RPMI8226 (cell line): ENCODE results near the gene ZNF319.

ENCODE experiments used
- DNase-seq: peaks from one replicate; pipeline ENCODE4 v3.0.0-alpha.2; 2015

ZNF319 gene

GRCh38 chr16:58036943-58037342 is 36.5 kb upstream of the ZNF319 start:
- DNase-seq, result no peak

GRCh38 chr16:58035356-58036170 is 35.1 kb upstream of the ZNF319 start:
- no peak for DNase-seq

- DNase-seq, result no peak
Observed at GRCh38 chr16:58034774-58035173, 34.3 kb upstream of the ZNF319 start.

GRCh38 chr16:58034128-58034685 is 33.7 kb upstream of the ZNF319 start:
- no peak for DNase-seq

GRCh38 chr16:58032710-58033293 is 32.3 kb upstream of the ZNF319 start:
- DNase-seq, result no peak

GRCh38 chr16:58031016-58031800 is 30.7 kb upstream of the ZNF319 start:
- DNase-seq, result no peak

- no peak for DNase-seq
Observed at GRCh38 chr16:58030136-58030840, 29.8 kb upstream of the ZNF319 start.

GRCh38 chr16:58029410-58029809 is 28.9 kb upstream of the ZNF319 start:
- DNase-seq, result no peak

- peak; percentile 79 for DNase-seq
Observed at GRCh38 chr16:58028541-58029070, 28.1 kb upstream of the ZNF319 start.

GRCh38 chr16:58027916-58028455 is 27.5 kb upstream of the ZNF319 start:
- no peak for DNase-seq

GRCh38 chr16:58027161-58027915 is 26.9 kb upstream of the ZNF319 start:
- no peak for DNase-seq

- no peak for DNase-seq
Observed at GRCh38 chr16:58026705-58027160, 26.3 kb upstream of the ZNF319 start.

- peak; percentile 69 for DNase-seq
Observed at GRCh38 chr16:58026139-58026704, 25.8 kb upstream of the ZNF319 start.

GRCh38 chr16:58025351-58026138 is 25.1 kb upstream of the ZNF319 start, which contains the start of gene MMP15:
TSS of gene MMP15 (plus strand) at chr16:58025754. CDS start at chr16:58026351, 597 bp downstream.
- DNase-seq, result peak; percentile 95

GRCh38 chr16:58024486-58025350 is 24.2 kb upstream of the ZNF319 start:
- DNase-seq, result peak; percentile 51

- DNase-seq, result no peak
Observed at GRCh38 chr16:58022601-58023371, 22.3 kb upstream of the ZNF319 start.

- no peak for DNase-seq
Observed at GRCh38 chr16:58021661-58022551, 21.4 kb upstream of the ZNF319 start.
